Mucosa of stomach (tissue), 1 donor: ENCODE results near the gene PCDHB8.
"Not testable (repeated sequence)": the region's sequence is repeated elsewhere in the genome, so short reads cannot be mapped to it uniquely, and the experiment has no call there.

Source experiments
- H3K27me3 ChIP-seq: one replicate; pipeline ENCODE4 v1.7.0; 2013; ENCODE audit warnings: mild to moderate bottlenecking, low read length; ENCODE audit not compliant: control insufficient read depth, insufficient read depth
- H3K36me3 ChIP-seq: one replicate; pipeline ENCODE4 v1.7.0; 2013; ENCODE audit warnings: low read length; ENCODE audit not compliant: control insufficient read depth, insufficient read depth
- H3K4me1 ChIP-seq: one replicate; pipeline ENCODE4 v1.7.0; 2013; ENCODE audit warnings: mild to moderate bottlenecking, low read length; ENCODE audit not compliant: control insufficient read depth, insufficient read depth
- H3K4me3 ChIP-seq: one replicate; pipeline ENCODE4 v1.7.0; 2013; ENCODE audit warnings: low read length
- H3K9ac ChIP-seq: one replicate; pipeline ENCODE4 v1.7.0; 2013; ENCODE audit warnings: mild to moderate bottlenecking, low read length, moderate library complexity
- H3K9me3 ChIP-seq: one replicate; pipeline ENCODE4 v1.7.0; 2013; ENCODE audit warnings: mild to moderate bottlenecking, low read length, moderate library complexity; ENCODE audit not compliant: control insufficient read depth
- donor health status: Pancreatic carcinoma.

Gene PCDHB8

DNA sequence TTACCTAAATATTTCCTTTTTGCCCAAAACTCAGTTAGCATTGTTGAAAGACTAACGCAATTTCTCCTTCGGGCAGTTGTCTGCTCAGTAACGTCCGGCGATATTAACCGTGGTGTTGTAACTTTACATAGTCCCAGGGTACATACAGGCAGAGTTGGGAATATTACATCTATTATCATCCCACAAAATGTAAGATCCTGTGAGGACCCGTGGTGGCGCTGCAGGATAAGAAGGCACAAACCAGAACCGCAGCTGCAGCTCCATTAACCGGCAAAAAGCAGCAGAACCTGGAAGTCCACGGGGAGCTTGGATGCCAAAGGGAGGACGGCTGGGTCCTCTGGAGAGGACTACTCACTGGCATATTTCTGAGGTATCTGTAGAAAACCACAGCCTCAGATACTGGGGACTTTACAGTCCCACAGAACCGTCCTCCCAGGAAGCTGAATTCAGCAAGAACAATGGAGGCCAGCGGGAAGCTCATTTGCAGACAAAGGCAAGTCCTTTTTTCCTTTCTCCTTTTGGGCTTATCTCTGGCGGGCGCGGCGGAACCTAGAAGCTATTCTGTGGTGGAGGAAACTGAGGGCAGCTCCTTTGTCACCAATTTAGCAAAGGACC, at the start of gene PCDHB8:
Gene PCDHB8, plus strand, starts transcription at position 214 of the 615 bp plus-strand sequence. Its CDS starts 245 bp downstream, at position 459.
- H3K36me3 ChIP-seq, H3K4me1 ChIP-seq, H3K4me3 ChIP-seq, H3K27me3 ChIP-seq, H3K9ac ChIP-seq, H3K9me3 ChIP-seq: not testable (repeated sequence)

DNA sequence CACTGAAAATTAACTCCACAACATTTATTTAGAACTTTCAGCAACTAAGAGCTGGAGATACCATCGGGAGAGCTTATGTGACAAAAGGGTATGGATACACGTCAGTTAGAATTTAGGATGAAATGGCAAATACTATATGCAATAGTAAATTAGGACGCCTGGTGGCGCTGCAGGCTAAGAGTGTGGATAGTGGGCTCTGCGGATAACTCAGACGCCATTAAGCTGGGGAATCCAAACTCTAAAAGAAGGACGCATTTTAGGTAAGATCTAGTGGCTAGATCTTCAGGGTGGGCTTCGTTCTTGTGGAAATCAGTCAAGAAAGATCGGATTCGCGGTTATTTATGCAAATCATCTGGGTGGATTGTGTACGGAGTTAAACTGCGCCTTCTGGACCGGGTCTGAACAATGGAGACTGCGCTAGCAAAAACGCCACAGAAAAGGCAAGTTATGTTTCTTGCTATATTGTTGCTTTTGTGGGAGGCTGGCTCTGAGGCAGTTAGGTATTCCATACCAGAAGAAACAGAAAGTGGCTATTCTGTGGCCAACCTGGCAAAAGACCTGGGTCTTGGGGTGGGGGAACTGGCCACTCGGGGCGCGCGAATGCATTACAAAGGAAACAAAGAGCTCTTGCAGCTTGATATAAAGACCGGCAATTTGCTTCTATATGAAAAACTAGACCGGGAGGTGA, 42.4 kb upstream of the PCDHB8 start, which contains the start of gene PCDHB5:
Gene PCDHB5, plus strand, starts transcription at position 177 of the 688 bp plus-strand sequence. Its CDS starts 229 bp downstream, at position 406.
- H3K36me3 ChIP-seq = no peaks in the 10 kb centered on the region
- H3K9me3 ChIP-seq = no peaks in the 10 kb centered on the region
- no peak within 1 kb of the TSS for H3K4me3 ChIP-seq
- H3K9ac ChIP-seq = no peak within 1 kb of the TSS
- H3K4me1 ChIP-seq = no peaks in the 10 kb centered on the region
- H3K27me3 ChIP-seq = no peaks in the 10 kb centered on the region

DNA sequence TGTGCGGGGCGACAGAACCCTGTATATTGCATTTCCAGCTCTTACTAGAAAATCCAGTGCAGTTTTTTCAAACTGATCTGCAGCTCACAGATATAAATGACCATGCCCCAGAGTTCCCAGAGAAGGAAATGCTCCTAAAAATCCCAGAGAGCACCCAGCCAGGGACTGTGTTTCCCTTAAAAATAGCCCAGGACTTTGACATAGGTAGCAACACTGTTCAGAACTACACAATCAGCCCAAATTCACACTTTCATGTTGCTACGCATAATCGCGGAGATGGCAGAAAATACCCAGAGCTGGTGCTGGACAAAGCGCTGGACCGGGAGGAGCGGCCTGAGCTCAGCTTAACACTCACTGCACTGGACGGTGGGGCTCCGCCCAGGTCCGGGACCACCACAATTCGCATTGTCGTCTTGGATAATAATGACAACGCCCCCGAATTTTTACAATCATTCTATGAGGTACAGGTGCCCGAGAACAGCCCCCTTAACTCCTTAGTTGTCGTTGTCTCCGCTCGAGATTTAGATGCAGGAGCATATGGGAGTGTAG, 41.8 kb upstream of the PCDHB8 start:
- H3K36me3 ChIP-seq = no peaks in the 10 kb centered on the region
- no peak overlapping the region for H3K9ac ChIP-seq
- no peaks in the 10 kb centered on the region for H3K4me1 ChIP-seq
- no peak overlapping the region for H3K4me3 ChIP-seq
- H3K27me3 ChIP-seq = no peaks in the 10 kb centered on the region
- no peaks in the 10 kb centered on the region for H3K9me3 ChIP-seq

DNA sequence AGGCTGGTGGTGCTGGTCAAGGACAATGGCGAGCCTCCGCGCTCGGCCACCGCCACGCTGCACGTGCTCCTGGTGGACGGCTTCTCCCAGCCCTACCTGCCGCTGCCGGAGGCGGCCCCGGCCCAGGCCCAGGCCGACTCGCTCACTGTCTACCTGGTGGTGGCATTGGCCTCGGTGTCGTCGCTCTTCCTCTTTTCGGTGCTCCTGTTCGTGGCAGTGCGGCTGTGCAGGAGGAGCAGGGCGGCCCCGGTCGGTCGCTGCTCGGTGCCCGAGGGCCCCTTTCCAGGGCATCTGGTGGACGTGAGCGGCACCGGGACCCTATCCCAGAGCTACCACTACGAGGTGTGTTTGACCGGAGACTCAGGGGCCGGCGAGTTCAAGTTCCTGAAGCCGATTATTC, 40.2 kb upstream of the PCDHB8 start:
- not testable (repeated sequence) for H3K9ac ChIP-seq, H3K9me3 ChIP-seq

DNA sequence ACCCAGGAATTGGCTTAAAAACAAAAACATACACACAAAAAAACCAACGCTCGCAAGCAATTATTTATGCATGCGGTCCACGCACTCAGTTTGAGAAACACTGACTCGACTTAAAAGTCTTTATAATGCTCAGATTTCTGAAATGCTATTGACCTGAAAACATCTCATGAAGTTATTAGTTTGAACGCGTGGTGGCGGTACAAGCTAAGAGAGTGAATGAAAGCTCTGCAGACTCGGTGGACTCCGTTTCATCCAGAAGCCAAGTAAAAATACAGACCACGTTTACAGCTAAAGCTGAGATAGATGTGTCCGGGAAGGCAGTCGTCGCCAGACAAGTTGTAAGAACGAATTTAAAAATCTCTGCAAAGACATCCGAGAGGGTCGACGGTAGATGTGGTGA, 27.8 kb upstream of the PCDHB8 start, which contains the start of gene PCDHB6:
Gene PCDHB6, plus strand, starts transcription at position 246 of the 400 bp plus-strand sequence. CDS start 201 bp downstream, outside the sequence.
- Histone ChIP-seq H3K36me3 (no peaks in the 10 kb centered on the region), H3K9me3 (no peaks in the 10 kb centered on the region), H3K9ac (no peak within 1 kb of the TSS), H3K27me3 (no peaks in the 10 kb centered on the region), H3K4me3 (no peak within 1 kb of the TSS), H3K4me1 (no peaks in the 10 kb centered on the region)

More for the DNA sequence above, 40.2 kb upstream of the PCDHB8 start:
- H3K36me3 ChIP-seq, H3K4me3 ChIP-seq, H3K27me3 ChIP-seq, H3K4me1 ChIP-seq: not testable (repeated sequence)

DNA sequence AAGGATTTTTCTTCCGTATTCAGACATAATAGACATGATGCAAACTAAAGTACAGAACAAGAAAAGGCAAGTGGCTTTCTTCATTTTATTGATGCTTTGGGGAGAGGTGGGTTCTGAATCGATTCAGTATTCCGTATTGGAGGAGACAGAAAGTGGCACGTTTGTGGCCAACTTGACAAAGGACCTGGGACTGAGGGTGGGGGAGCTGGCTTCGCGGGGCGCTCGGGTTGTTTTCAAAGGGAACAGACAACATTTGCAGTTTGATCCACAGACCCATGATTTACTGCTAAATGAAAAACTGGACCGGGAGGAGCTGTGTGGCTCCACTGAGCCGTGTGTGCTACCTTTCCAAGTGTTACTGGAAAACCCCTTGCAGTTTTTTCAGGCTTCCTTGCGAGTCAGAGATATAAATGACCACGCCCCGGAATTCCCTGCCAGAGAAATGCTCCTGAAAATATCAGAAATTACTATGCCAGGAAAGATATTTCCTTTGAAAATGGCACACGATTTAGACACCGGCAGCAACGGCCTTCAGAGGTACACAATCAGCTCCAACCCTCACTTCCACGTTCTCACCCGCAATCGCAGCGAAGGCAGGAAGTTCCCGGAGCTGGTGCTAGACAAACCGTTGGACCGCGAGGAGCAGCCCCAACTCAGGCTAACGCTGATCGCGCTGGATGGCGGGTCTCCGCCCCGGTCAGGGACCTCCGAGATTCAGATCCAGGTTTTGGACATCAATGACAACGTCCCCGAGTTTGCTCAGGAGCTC, 27.2 kb upstream of the PCDHB8 start:
- no peaks in the 10 kb centered on the region for H3K36me3 ChIP-seq
- H3K9ac ChIP-seq = no peak overlapping the region
- no peaks in the 10 kb centered on the region for H3K9me3 ChIP-seq
- no peaks in the 10 kb centered on the region for H3K27me3 ChIP-seq
- H3K4me3 ChIP-seq = no peak overlapping the region
- H3K4me1 ChIP-seq = no peaks in the 10 kb centered on the region

DNA sequence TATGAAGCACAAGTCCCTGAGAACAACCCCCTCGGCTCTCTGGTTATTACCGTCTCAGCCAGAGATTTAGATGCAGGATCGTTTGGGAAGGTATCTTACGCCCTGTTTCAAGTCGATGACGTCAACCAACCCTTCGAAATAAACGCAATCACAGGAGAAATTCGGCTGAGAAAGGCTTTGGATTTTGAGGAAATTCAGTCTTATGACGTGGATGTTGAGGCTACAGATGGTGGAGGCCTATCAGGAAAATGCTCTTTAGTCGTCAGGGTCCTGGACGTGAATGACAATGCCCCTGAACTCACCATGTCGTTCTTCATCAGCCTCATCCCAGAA, 26.6 kb upstream of the PCDHB8 start:
- Histone ChIP-seq H3K36me3 (no peaks in the 10 kb centered on the region), H3K27me3 (no peaks in the 10 kb centered on the region), H3K4me3 (no peak overlapping the region), H3K9ac (no peak overlapping the region), H3K9me3 (no peaks in the 10 kb centered on the region), H3K4me1 (no peaks in the 10 kb centered on the region)

DNA sequence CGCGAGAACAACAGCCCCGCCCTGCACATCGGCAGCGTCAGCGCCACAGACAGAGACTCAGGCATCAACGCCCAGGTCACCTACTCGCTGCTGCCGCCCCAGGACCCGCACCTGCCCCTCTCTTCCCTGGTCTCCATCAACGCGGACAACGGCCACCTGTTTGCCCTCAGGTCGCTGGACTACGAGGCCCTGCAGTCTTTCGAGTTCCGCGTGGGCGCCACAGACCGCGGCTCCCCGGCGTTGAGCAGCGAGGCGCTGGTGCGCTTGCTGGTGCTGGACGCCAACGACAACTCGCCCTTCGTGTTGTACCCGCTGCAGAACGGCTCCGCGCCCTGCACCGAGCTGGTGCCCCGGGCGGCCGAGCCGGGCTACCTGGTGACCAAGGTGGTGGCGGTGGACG, 26.0 kb upstream of the PCDHB8 start:
- H3K27me3 ChIP-seq, H3K9me3 ChIP-seq, H3K9ac ChIP-seq, H3K36me3 ChIP-seq, H3K4me1 ChIP-seq, H3K4me3 ChIP-seq: not testable (repeated sequence)

DNA sequence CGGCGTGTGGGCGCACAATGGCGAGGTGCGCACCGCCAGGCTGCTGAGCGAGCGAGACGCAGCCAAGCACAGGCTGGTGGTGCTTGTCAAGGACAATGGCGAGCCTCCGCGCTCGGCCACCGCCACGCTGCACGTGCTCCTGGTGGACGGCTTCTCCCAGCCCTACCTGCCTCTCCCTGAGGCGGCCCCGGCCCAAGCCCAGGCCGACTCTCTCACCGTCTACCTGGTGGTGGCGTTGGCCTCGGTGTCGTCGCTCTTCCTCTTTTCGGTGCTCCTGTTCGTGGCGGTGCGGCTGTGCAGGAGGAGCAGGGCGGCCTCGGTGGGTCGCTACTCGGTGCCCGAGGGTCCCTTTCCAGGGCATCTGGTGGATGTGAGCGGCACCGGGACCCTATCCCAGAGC, 25.5 kb upstream of the PCDHB8 start:
- H3K36me3 ChIP-seq, H3K4me3 ChIP-seq, H3K9ac ChIP-seq, H3K9me3 ChIP-seq, H3K4me1 ChIP-seq, H3K27me3 ChIP-seq: not testable (repeated sequence)

DNA sequence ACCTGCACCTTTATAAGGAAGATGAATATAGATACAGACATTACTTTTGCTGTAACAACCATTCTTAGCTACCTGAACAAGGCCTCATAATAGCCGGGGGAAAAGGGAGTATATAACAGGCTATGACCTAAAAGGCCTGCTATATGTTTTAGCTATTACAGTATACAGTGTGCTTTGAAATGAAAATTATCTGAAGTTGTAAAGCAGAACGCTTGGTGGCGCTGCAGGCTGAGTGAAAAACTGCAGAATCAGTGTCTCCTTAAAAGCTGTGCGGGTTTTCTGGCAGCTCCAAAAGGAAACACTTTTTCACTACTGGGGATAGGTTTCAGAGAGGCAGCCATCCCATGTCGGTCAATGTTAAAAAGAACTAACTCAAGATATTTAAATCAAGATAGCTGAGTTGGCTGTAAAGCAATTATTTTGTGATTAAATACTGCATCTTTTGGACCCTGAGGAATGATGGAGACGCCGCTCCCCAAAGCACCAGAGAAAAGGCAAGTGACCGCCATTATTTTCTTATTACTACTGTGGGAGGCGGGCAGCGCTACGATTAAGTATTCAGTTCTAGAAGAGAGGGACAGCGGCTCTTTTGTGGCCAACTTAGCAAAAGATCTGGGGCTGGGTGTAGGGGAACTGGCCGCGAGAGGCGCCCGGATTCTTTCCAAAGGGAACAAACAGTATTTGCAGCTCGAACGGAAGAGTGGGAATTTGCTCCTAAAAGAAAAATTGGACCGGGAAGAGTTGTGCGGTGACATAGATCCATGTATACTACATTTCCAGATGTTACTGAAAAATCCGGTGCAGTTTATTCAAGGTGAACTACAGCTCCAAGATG, 21.8 kb upstream of the PCDHB8 start:
- H3K4me3 ChIP-seq = no peak overlapping the region
- H3K27me3 ChIP-seq = no peaks in the 10 kb centered on the region
- H3K4me1 ChIP-seq = no peaks in the 10 kb centered on the region
- H3K9ac ChIP-seq = no peak overlapping the region
- no peaks in the 10 kb centered on the region for H3K36me3 ChIP-seq
- no peaks in the 10 kb centered on the region for H3K9me3 ChIP-seq

DNA sequence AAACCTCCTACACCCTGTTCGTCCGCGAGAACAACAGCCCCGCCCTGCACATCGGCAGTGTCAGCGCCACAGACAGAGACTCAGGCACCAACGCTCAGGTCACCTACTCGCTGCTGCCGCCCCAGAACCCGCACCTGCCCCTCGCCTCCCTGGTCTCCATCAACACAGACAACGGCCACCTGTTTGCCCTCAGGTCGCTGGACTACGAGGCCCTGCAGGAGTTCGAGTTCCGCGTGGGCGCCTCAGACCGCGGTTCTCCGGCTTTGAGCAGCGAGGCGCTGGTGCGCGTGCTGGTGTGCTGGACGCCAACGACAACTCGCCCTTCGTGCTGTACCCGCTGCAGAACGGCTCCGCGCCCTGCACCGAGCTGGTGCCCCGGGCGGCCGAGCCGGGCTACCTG, 20.2 kb upstream of the PCDHB8 start:
- H3K36me3 ChIP-seq, H3K9me3 ChIP-seq, H3K27me3 ChIP-seq, H3K4me1 ChIP-seq, H3K4me3 ChIP-seq, H3K9ac ChIP-seq: not testable (repeated sequence)
